HEK293 (cell line): ENCODE measurements around the gene RDH16.

Experiments
- KLF16 ChIP-seq: fragments of 450-650 bp; formaldehyde crosslinking; IDR thresholded peaks from 2 replicates; pipeline ENCODE4 v1.5.1; 2017; ENCODE audit warnings: missing biosample characterization, missing genetic modification characterization
- ZEB2 ChIP-seq: fragments of 450-650 bp; formaldehyde crosslinking; IDR thresholded peaks from 2 replicates; pipeline ENCODE4 v1.5.1; 2016; ENCODE audit warnings: missing biosample characterization, missing genetic modification characterization
- ZNF140 ChIP-seq: fragments of 450-650 bp; formaldehyde crosslinking; IDR thresholded peaks from 2 replicates; pipeline ENCODE4 v1.5.1; 2016; ENCODE audit warnings: missing biosample characterization, missing genetic modification characterization
- ZNF768 ChIP-seq: fragments of 450-650 bp; formaldehyde crosslinking; IDR thresholded peaks from 2 replicates; pipeline ENCODE4 v1.5.1; 2018; ENCODE audit warnings: missing biosample characterization, mild to moderate bottlenecking, missing genetic modification characterization
- ZNF792 ChIP-seq: fragments of 450-650 bp; formaldehyde crosslinking; IDR thresholded peaks from 2 replicates; pipeline ENCODE4 v1.5.1; 2016; ENCODE audit warnings: missing biosample characterization, missing genetic modification characterization
- TF ChIP-seq, protein P1 (sequence below): fragments of 450-650 bp; formaldehyde crosslinking; IDR thresholded peaks from 2 replicates; pipeline ENCODE4 v1.5.1; 2016; ENCODE audit warnings: missing biosample characterization, missing genetic modification characterization
- TF ChIP-seq, protein P2 (sequence below): fragments of 450-650 bp; formaldehyde crosslinking; IDR thresholded peaks from 2 replicates; pipeline ENCODE4 v1.5.1; 2016; ENCODE audit warnings: missing biosample characterization, missing genetic modification characterization
- TF ChIP-seq, protein P3 (sequence below): fragments of 450-650 bp; IDR thresholded peaks from 2 replicates; pipeline ENCODE4 v1.5.1; 2018; ENCODE audit warnings: missing biosample characterization, missing genetic modification characterization
- TF ChIP-seq, protein P4 (sequence below): fragments of 450-650 bp; formaldehyde crosslinking; IDR thresholded peaks from 2 replicates; pipeline ENCODE4 v1.5.1; 2017; ENCODE audit warnings: missing biosample characterization, missing genetic modification characterization

DNA sequence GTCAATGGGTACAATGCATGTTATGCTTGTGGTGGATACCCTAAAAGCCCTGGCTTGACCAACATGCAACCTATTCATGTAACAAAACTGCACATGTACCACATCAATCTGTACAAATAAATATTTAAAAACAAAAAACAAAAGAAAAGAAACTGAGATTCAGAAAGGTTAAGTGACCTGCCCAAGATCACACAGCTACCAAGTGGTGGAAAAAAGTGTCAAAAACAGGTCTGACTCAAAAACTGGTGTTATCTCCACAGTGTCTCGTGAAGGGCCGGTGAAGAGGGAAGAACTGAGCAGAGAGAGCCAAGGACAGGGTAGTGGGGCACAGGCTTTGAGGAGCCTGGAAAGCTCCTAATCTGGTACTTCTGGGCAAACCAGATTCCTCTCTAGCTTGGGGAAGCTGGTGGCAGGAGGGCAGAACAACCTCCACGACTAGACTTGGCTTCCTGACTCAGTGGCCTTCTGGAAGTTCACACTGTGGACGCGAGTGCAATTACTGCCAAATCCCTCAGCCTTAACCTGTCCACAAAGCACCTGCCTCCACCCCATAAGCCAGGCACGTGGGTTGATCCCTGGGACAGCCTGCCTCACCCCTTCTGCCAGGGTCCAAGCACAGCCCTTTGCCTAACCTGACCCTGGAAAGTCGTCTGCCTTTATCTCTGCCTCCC is 33.4 kb upstream of the RDH16 start:
- TF ChIP-seq, protein P1, sequence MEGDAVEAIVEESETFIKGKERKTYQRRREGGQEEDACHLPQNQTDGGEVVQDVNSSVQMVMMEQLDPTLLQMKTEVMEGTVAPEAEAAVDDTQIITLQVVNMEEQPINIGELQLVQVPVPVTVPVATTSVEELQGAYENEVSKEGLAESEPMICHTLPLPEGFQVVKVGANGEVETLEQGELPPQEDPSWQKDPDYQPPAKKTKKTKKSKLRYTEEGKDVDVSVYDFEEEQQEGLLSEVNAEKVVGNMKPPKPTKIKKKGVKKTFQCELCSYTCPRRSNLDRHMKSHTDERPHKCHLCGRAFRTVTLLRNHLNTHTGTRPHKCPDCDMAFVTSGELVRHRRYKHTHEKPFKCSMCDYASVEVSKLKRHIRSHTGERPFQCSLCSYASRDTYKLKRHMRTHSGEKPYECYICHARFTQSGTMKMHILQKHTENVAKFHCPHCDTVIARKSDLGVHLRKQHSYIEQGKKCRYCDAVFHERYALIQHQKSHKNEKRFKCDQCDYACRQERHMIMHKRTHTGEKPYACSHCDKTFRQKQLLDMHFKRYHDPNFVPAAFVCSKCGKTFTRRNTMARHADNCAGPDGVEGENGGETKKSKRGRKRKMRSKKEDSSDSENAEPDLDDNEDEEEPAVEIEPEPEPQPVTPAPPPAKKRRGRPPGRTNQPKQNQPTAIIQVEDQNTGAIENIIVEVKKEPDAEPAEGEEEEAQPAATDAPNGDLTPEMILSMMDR (tag by site-specific recombination) = no peak
- no peak for TF ChIP-seq ZEB2 (tag by site-specific recombination)
- TF ChIP-seq, protein P2, sequence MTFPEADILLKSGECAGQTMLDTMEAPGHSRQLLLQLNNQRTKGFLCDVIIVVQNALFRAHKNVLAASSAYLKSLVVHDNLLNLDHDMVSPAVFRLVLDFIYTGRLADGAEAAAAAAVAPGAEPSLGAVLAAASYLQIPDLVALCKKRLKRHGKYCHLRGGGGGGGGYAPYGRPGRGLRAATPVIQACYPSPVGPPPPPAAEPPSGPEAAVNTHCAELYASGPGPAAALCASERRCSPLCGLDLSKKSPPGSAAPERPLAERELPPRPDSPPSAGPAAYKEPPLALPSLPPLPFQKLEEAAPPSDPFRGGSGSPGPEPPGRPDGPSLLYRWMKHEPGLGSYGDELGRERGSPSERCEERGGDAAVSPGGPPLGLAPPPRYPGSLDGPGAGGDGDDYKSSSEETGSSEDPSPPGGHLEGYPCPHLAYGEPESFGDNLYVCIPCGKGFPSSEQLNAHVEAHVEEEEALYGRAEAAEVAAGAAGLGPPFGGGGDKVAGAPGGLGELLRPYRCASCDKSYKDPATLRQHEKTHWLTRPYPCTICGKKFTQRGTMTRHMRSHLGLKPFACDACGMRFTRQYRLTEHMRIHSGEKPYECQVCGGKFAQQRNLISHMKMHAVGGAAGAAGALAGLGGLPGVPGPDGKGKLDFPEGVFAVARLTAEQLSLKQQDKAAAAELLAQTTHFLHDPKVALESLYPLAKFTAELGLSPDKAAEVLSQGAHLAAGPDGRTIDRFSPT (tag by site-specific recombination) = no peak
- TF ChIP-seq, protein P3, sequence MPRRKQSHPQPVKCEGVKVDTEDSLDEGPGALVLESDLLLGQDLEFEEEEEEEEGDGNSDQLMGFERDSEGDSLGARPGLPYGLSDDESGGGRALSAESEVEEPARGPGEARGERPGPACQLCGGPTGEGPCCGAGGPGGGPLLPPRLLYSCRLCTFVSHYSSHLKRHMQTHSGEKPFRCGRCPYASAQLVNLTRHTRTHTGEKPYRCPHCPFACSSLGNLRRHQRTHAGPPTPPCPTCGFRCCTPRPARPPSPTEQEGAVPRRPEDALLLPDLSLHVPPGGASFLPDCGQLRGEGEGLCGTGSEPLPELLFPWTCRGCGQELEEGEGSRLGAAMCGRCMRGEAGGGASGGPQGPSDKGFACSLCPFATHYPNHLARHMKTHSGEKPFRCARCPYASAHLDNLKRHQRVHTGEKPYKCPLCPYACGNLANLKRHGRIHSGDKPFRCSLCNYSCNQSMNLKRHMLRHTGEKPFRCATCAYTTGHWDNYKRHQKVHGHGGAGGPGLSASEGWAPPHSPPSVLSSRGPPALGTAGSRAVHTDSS = no peak
- no peak for TF ChIP-seq KLF16 (tag by site-specific recombination)
- no peak for TF ChIP-seq ZNF792
- TF ChIP-seq, protein P4, sequence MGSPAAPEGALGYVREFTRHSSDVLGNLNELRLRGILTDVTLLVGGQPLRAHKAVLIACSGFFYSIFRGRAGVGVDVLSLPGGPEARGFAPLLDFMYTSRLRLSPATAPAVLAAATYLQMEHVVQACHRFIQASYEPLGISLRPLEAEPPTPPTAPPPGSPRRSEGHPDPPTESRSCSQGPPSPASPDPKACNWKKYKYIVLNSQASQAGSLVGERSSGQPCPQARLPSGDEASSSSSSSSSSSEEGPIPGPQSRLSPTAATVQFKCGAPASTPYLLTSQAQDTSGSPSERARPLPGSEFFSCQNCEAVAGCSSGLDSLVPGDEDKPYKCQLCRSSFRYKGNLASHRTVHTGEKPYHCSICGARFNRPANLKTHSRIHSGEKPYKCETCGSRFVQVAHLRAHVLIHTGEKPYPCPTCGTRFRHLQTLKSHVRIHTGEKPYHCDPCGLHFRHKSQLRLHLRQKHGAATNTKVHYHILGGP (tag by site-specific recombination) = no peak
- no peak for TF ChIP-seq ZNF140 (tag by site-specific recombination)
- no peak for TF ChIP-seq ZNF768 (tag by site-specific recombination)
